ENCODE results near the gene C16orf78.

C16orf78 gene

DNA sequence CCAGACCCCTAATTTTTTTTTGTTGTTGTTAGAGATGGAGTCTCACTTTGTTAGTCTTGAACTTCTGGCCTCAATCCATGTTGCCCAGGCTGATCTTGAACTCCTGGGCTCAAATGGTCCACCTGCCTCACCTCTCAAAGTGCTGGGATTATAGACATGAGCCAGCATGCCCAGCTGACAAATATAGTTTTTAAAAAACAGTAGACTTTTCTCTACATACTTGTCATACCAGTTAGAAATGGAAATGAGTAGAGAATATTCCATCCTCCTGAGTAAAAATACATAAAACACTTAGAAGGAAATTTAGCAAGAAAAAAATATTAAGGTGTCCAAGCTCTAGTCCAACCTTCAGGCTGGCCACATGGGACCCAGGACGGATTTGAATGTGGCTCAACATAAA, 21.4 kb downstream of the C16orf78 start:
- no peak for DNase-seq

DNA sequence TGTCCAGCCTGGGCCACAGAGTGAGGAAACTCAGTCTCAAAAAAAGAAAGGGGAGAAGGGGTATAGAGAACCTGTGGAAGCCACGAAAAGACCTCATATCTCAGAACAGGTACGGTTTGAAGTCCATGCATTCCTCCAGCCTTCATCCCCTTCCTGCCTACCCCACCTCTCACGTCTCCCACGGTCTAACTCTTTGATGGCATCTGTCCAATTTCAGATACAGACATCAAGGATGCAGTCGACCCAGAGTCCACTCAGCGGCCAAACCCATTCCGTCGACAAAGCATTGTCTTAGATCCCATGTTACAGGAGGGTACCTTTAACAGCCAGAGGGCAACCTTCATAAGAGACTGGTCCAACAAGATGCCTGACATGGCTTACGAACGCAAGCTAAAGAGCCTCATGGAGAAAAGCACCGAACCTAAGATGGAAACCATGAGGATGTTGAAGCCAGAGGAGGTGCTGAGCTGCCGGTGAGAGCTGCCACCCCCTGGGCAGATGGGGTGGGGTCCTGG, 22.7 kb downstream of the C16orf78 start:
- DNase-seq = no peak

DNA sequence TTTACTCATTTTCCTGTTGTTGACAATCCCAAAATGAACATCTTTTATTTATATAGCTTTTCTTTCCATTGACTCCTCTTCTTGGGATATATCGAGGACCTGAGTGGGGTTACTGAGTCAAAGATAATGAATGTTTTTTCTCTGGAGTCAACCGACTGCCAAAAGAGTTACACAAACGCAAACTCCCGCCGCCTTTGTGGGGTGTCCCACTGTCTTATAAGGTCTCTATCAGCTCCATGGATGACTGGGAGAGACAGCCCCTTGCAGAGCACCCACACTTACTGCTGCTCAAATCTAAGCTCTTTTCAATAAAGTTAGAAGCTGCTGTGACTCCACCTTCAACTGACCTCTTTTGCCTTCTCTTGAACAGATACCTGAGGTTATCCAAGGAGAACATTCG, 25.2 kb downstream of the C16orf78 start:
- DNase-seq = no peak

DNA sequence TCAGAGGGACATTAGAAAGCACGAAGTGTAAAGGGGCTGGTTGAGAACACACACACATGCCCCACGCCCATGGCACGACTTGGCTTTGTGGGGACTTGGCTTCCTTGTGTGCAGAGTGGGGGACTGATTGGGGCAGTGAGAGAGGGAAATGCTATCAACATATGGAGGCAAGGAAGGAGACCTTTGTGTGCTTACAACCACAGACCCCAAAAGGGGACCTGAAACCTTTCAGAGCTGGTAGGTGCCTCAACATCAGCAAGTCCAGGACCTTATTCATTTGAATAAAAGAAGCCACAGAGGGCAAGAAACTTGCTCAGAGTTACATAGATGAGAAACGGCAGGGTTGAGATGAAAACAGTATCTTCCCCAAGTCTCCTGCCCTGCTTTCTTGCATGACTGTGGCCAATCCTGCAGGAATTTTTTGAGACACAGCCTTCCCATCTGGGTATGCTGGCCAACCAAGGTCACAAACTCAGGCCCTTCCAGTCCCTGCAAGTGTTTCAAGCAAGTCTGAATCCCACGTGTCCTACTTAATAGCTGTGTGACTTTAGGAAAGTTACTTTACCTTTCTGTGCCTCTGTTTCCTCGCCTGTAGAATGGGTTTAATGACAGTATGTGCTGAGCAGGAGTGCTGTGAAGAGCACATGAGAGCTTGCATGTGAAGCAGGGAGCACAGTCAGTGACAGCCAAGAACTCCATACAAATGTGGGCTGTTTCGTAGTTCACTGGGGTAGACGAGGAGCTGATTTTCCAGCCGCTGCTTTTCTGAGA, 26.2 kb downstream of the C16orf78 start:
- no peak for DNase-seq

DNA sequence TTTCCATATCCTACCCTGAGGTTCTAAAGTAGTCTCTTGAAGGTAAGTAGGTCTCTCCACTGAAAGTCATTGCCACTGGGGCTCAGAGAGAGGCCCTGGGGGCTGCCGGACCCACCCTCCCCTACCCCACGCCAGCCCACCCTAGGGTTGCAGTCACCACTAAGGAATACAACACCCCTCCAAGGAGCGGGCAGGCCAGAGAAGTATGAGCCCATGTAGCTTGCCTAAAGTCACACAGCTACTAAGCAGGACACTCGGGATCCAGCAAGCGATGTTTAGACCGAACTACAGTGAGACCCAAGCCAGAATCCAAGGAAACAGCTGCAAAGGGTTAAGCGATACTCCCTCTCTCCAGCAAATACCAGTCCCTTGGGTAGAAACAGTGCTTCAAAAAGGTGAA, 27.0 kb downstream of the C16orf78 start:
- no peak for DNase-seq

DNA sequence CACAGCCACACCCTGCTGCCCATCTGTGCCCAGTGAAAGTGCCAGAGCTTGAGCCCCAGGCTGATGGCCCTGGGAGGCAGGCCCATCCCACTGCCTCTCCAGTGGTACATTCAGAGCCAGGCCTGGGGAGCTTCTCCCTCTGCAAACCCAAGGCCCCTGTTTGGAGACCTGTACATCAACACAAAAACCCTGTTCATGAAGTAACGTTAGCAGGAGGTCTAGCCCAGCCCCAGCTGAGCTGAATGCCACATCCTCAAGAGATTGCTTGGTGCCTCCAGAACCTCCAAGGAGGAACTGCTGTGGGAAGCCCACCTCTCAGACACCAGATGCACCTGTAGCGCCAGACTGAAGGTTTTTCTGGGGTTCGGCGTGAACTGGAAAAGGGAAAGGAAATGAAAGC, 31.5 kb downstream of the C16orf78 start:
- DNase-seq = no peak

DNA sequence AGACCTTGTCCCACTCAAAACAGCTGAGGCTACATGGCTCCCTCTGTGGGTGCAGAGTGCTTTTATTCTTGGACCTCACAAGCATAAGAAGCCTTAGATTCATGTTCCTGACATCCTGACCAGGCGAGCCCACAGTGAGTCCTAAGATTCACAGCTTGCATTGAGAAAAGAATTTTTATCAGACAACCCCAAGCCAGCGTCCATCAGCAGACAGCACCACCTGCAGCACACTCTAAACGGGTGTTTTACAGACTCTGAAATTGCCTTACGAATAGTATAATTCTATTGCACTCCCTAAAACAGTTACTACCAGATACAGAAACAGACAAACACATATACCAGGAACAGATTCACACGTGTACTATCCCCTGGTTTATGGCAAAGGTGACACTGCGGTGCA, 31.9 kb downstream of the C16orf78 start:
- DNase-seq = no peak

DNA sequence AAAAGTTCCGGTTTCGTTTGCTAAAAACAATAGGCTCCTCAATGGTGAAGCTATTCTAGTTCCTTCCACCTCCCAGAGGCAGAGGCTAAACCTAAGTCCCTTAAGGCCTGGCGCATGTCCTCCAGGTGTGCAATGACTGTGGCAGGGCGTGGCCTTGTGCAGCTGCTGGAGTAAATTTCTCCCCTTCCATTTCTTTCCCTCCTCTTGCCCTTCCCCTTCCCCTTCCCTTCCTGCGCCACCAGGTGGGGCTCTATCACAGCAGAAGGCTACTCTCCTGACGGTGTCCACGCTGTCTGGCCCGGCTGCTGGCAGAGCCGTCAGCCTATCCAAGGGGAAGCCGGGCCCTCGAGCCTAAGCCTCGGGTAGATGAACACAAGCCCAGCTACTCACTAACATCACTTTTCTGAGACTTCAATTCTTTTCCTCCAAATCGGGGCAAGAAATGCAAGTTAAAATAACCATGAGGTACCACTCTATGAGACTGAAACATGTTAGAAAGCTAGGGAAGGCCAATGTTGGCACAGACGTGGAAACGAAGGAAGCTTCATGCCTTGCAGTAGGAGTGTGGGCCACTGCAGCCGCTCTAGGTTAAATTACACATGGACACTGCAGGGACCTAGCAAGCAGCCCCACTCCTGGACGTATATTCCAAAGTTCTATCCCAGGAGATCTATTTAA, 34.4 kb downstream of the C16orf78 start:
- DNase-seq = peak; percentile 74

DNA sequence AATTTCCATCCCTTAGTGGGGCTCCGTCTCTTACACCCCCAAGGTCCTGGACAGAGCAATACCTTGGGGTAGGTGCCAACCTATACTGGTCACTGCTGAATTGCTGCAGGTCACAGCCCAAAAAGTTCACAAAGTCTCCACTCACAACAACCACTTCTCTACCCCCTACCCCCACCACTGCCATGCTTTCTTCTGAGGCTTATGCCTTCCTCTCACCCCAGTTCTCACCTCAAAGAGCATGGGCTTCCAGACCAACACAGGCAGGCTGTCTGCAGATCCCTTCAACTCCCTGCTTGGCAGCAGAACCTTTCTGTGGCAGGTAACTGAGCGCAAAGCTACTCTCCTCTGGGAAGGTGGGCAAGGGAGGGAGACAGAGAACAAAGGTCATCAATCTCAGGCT, 35.5 kb downstream of the C16orf78 start:
- DNase-seq = no peak

DNA sequence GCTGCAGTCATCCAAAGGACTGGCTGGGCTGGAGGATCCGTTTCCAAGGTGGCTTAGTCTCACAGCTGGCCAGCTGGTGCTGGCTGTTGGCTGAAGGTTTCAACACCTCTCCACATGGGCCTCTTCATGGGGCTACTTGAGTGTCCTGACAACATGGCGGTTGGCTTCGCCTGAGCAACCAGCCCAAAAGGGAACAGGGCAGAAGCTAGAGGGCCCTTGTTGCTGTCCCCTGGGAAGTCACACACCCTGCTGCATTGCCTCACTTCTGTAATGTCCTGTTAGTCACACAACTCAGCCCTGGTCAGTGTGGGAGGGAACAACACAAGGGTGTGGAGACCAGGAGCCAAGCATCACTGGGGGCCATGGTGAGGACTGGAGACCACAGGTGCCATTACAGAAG, 36.6 kb downstream of the C16orf78 start:
- DNase-seq = no peak

DNA sequence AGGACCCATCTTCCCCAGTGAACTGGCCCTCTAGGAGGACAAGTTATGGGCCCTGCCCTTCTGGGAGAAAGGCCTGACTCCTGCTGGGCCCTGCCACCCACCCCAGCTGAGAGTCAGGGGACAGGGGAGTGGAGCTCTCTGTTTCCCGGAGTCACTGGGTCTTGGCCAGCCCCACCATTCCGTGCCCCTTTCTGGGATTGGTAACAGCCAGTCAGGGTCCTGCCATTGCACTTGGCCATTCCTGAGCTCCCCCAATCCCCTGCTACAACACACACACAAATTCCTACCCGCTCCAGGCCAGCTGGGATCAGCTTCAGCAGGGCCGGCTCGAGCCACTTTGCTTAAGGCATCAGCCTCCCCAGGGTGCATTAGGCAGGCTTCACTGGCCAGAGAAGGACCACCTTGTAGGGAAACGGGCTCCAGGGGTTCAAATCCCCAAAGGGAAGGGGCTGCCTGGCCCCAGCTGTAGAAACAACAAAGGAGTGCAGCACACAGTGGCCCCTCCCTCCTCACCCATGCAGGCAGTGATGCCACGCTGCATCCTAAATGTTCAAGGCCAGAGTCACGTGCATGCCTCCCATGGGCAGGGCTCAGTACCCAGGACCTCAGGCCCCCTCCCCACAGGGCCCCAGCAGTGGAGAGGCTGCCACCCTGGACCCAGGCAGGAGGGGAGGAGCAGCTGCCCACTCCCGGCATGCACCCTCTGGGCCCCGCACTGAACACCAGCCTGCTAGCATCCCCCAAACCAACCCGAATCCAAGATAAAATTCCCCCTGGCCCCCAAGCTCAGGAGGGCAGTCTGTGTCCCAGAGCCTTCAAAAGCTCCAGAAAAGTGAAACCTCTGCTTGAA, 37.7 kb downstream of the C16orf78 start:
- no peak for DNase-seq

DNA sequence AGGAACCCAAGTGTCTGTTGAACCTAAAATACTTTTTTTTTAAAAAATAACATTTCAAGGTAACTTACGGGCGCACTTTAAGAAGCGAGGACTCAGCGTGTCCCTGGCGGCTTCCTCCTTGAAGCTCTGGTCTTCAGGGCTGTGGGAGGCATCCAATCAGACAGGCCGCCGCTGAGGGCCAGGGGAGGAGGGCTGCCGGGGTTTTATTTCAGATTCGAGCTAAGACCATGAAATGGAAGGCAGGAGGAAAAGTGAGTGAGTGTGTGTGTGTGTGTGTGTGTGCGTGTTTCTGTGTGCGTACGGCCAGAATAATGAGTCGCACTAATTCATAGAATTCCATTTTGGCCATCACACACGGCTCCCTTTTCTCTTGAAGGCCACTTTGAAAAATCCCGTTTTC, 41.1 kb downstream of the C16orf78 start:
- peak; percentile 31 for DNase-seq

DNA sequence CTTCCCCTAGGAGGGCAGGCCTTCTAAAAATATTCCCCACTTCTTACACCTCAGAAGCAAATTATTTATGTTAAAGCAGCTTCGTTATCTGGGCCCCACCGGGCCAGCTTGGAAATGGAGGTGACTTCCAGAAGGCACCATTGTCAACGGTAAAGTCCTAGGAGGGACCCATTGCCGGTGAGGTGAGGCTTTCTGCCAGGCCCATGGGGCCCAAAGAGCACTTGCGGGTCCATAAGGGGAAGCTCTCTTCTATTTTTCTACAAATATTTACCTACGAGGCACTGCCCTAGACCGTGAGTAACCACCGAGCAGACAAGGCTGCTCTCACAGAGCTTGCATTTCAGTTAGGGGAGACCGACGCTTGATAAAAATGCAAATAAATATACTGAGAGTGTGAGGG, 41.5 kb downstream of the C16orf78 start:
- DNase-seq = no peak

DNA sequence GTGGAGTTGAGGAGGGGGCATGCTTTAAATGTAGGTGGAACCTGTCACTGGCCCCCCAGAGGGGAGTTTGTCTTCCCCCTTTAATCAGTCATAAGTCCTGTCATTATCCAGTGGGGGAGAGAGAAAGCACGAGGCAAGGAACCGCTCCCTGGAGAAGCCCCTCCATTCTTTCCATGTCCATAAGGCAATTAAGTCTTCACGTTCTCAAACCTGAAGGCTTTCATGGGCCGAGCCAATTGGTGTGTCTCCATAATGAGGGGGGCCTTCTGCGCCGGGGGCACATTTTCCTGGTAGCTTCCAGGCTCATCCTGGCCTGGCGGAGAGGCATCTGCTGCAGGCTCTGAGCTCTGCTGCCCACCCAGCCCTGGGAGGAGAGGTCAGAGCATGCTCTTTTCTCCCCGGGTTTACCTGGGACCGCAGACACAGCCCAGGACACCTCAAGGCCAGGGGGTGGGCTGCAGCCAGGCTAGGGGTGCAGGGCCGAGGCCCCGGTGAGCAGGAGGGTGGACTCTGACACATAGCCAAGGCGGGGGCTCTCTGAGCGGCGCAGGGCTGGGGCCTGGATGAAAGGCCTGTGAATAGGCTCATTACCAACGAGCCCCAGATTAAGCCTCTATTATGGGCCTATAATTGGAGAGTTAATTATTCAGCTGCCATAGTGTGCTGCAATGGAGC, 42.5 kb downstream of the C16orf78 start:
- no peak for DNase-seq

DNA sequence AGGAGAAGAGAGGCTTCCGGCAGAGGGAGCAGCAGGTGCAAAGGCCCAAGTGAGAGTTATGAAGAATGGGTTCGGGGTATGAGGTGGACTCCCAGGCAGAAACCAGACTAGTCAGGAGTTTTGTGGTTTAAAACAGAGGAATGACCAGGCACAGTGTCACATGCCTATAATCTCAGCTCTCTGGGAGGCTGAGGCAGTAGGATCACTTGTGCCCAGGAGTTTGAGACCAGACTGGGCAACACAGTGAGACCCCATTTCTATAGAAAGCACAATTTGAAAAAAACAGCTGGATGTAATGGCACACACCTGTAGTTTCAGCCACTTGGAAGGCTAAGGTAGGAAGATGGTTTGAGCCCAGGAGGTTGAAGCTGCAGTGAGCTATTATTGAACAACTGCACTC, 43.8 kb downstream of the C16orf78 start:
- DNase-seq = no peak

DNA sequence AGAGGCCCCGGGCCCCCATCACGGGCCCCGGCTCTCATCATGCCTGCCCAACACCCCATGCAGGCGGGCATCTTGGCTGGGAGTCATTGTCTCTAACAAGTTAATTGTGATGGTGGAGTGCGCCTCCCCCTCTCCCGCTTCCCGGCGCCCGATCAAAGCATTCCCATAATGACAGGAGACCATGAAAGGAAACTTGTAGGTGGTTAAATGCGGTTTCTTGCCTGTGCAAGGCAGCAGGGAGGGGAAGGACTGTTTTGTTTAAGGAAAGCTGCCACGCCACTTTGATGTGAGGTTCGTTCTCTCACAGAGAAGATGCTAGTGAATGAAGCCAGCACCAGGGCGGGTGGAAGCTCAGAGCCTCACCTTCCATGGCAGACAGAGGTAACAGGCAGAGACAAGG, 45.4 kb downstream of the C16orf78 start:
- peak; percentile 46 for DNase-seq

DNA sequence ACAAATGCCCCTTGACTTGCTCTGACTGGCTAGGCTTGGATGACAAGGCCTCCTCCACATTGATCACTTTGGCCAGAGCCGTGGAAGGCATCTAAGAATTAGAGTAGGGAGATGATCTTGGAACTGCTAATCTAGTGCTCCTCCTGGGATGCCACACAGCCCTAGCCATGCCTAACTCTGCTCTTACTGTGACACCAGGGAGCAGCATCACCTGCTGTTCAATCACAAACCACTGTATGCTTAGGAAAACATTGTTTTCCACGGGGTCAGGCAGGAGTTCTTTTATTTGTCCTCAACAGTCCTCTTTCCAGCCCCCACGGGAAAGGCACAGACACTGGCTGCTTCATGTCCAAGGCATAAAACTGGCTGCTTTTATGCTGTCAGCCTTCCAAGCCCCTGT, 46.3 kb downstream of the C16orf78 start:
- peak; percentile 15 for DNase-seq

DNA sequence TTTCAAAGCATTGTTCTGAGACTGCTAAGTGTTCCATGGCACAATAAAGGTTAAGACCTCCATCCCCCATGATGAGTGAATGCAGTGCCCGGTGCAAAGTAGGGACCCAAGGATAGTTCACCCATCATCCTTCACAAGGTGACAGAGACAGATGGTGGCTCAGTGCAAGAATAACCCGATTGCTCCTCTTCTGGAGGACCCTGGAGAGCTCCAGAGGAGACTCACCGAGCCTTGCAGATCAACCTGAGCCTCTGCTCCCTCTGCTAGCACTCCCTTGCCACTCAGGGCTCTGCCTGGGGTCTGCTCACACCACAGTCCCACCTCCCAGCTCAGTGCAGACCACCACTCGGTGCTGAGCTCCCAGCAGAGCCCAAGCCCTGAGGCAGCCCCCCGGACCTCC, 49.3 kb downstream of the C16orf78 start:
- DNase-seq = no peak

DNA sequence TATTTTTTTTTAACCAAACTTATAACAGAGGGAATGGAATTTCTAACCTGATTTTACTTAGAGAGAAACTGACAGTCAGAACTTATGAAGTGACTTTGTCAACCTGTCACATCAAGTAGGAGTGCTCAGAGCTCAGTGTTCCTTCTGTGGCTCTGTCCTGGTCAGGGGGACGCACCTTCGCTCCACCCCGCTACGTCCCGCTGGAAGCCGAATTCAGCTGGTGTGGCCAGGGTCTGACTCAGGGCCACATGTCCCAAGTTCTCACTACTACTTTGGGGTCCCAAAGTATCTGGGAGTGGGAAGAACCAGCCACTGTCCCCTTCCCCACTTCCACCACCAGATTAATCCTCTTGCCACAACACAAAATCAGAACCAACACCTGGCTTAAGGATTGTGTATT, 51.4 kb downstream of the C16orf78 start:
- no peak for DNase-seq

DNA sequence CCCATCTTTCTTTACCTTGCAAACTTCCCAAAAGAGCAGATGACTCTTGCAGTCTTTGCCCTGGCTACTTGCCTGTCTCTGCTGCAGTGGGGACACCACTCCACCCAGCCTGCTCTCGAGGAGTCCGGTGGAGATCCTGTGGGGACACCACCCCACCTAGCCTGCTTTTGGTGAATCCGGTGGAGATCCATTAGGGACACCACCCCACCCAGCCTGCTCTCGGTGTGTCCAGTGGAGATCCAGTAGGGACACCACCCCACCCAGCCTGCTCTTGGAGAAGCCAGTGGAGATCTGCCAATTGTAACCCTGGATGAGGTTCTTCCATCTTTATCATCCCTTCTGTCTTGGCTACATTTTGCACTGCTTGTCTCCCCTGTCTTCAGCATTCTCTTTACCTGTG, 54.2 kb downstream of the C16orf78 start:
- no peak for DNase-seq

DNA sequence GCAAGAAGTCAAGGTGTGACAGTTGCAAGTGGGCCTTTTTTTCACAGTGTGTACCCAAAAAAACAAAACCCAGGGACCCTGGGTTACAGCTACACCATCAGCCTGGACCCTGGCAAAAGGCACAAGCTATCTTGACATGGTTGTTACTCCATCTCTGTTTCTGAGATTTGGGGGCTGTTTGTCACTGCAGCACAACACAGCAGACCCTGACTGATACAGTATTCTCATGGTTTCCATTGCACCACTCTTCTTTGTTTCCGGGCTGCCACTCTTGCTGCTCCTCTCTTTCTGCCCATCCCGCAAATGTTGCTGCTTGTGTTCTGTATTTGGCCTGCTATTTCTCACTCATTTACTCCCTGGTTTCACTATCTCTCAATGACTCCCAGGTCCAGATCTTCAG, 55.2 kb downstream of the C16orf78 start:
- DNase-seq = no peak

DNA sequence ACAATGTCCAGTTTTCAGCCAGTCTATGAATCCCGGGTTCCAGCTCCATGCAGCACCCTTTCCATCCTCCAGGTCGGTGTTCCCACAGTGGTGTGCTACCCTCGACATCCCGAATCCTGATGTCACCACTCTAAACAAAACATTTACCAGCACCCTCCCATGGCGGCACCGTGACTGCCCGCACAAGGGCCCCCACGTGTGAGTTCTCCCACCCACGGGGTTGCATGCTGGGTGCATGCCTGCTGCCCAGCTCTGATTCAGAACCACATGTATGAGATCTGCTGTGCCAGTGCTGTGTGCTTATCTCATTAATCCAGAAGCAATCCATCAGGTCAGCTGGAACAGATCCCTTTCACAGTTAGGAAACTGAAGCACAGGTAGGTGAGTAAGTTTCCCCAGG, 57.4 kb downstream of the C16orf78 start:
- DNase-seq = no peak
